HUES6 (cell line): Measurements from ENCODE around the gene NUP214.

ENCODE experiments used
- H3K27ac ChIP-seq: 2 replicates; pipeline ENCODE4 v1.7.0; 2013; ENCODE audit warnings: low read depth, mild to moderate bottlenecking, low read length, inconsistent platforms
- H3K27me3 ChIP-seq: 2 replicates; pipeline ENCODE4 v1.6.1; 2013; ENCODE audit warnings: low read length; ENCODE audit not compliant: control insufficient read depth, insufficient read depth
- H3K36me3 ChIP-seq: 2 replicates; pipeline ENCODE4 v1.6.1; 2013; ENCODE audit warnings: low read length; ENCODE audit not compliant: control insufficient read depth, insufficient read depth
- H3K4me1 ChIP-seq: 2 replicates; pipeline ENCODE4 v1.6.1; 2013; ENCODE audit warnings: low read length; ENCODE audit not compliant: control insufficient read depth, insufficient read depth
- H3K4me3 ChIP-seq: 2 replicates; pipeline ENCODE4 v1.5.1; 2013; ENCODE audit warnings: low read depth, low read length
- H3K9ac ChIP-seq: one replicate; pipeline ENCODE4 v1.6.1; 2013; ENCODE audit warnings: mild to moderate bottlenecking, low read length
- H3K9me3 ChIP-seq: 2 replicates; pipeline ENCODE4 v1.6.1; 2013; ENCODE audit warnings: low read depth, low read length; ENCODE audit not compliant: control insufficient read depth, insufficient read depth

The NUP214 gene

DNA sequence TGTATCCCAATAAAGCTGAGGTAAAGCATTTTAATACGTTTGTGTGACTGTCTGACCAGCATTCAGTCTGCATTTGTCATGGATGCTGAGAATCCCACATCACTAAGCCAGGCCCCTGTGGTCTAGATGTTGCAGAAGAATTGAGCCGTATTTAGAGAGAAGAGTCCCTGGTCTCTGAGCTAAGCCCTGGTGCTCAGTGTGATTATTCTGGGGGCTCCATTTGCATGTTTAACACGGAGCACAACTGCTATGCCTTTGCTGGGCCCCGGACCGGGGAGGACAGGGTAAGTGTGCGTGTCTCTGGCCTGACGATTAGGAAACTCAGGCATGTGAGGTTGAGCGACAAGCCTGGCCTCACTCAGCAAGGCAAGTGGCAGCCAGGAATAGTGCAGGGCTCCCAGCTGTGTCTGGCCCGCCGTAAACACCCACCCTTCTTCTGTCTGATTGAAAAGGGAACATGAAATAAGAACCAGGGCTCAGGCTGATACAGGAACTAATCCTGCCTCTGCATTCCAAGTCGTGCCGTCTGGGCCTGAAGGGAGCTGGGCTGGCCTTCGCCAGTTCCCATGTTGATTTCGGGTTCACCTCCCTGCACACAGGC is 128.6 kb downstream of the NUP214 start:
- Histone ChIP-seq H3K4me3 (no peak overlapping the region), H3K36me3 (no peaks in the 10 kb centered on the region), H3K27ac (no peak overlapping the region), H3K9me3 (no peaks in the 10 kb centered on the region), H3K27me3 (no peaks in the 10 kb centered on the region), H3K4me1 (peaks cover 6% of the 10 kb centered on the region; the same call in 1 of the 2 replicates), H3K9ac (no peak overlapping the region)

GRCh38 chr9:131254626-131255025 is 129.2 kb downstream of the NUP214 start:
- Histone ChIP-seq H3K4me1 (peaks cover 6% of the 10 kb centered on the region; the same call in 1 of the 2 replicates), H3K9me3 (no peaks in the 10 kb centered on the region), H3K27me3 (no peaks in the 10 kb centered on the region), H3K36me3 (no peaks in the 10 kb centered on the region), H3K27ac (no peak overlapping the region), H3K9ac (no peak overlapping the region), H3K4me3 (no peak overlapping the region)

DNA sequence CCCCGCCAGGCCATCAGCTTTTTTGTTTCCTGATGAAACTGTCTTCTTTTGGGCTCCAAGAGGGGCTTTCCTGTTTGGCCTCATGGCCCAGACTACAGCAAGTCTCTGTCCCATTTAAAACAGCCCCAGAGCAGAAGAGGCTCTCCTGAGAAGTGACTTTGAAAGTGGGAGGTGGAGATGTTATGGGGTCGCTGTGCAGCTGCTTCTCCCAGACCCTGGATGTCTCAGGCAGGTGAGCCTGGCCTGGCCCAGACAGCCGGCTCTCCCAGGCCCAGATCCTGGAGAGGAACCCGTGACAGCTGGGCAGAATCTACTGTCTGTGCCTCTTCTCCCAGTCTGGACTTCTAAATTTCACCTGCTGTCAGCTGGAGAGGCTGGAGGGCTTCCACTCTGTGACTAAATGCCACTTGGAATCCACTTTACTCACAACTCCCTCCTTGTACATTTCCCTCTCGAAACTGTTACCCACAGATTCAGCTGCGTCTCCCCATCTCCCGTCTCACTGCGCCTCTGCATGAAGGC is 130.4 kb downstream of the NUP214 start:
- Histone ChIP-seq H3K27me3 (no peaks in the 10 kb centered on the region), H3K9me3 (no peaks in the 10 kb centered on the region), H3K27ac (no peak overlapping the region), H3K4me1 (peaks cover 9% of the 10 kb centered on the region; the same call in 1 of the 2 replicates), H3K9ac (no peak overlapping the region), H3K36me3 (no peaks in the 10 kb centered on the region), H3K4me3 (no peak overlapping the region)

DNA sequence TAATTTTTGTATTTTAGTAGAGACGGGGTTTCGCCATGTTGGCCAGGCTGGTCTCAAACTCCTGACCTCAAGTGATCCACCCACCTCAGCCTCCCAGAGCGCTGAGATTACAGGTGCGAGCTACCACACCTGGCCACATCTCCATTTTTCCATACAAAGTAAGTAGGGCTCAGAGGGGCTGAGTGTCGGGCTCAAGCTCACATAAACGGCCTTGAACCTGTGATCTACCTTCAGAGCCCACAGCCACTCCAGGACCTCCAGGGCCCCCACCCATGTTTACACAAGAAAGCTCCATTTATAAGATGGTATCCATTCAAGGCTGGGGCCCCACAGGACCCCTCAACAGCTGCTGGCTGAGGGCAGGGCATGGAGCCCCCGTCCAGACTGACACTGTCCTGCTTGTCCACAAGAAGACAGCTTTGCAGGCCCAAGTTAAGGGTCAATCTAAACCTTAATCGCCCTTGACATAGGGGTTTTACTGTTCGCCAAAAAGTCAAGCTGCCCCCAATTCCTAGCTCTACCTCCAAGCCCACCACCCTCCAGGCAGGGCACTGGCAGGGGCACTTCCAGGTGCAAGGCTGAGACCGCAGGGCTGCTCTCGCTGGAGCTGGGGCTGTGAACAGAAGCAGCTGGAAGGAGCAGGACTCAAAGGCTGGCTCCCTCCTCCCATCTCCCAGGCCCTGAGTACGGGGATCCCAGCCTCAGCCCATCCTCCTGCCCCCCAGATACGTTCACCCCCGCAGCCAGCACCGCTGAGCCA is 132.1 kb downstream of the NUP214 start:
- Histone ChIP-seq H3K4me1 (peaks cover 9% of the 10 kb centered on the region; the same call in 1 of the 2 replicates), H3K27me3 (no peaks in the 10 kb centered on the region), H3K27ac (no peak overlapping the region), H3K36me3 (no peaks in the 10 kb centered on the region), H3K9me3 (no peaks in the 10 kb centered on the region), H3K4me3 (no peak overlapping the region), H3K9ac (no peak overlapping the region)

- H3K27me3 ChIP-seq, result no peaks in the 10 kb centered on the region
- no peaks in the 10 kb centered on the region for H3K9me3 ChIP-seq
- no peak overlapping the region for H3K9ac ChIP-seq
- H3K27ac ChIP-seq, result no peak overlapping the region
- no peak overlapping the region for H3K4me3 ChIP-seq
- no peaks in the 10 kb centered on the region for H3K36me3 ChIP-seq
- peaks cover 9% of the 10 kb centered on the region; the same call in 1 of the 2 replicates for H3K4me1 ChIP-seq
Observed at GRCh38 chr9:131258186-131258585, 132.8 kb downstream of the NUP214 start.

GRCh38 chr9:131258698-131259431 is 133.5 kb downstream of the NUP214 start:
- Histone ChIP-seq H3K4me1 (peaks cover 7% of the 10 kb centered on the region; the same call in 1 of the 2 replicates), H3K27ac (no peak overlapping the region), H3K4me3 (no peak overlapping the region), H3K27me3 (no peaks in the 10 kb centered on the region), H3K9ac (no peak overlapping the region), H3K36me3 (no peaks in the 10 kb centered on the region), H3K9me3 (no peaks in the 10 kb centered on the region)

DNA sequence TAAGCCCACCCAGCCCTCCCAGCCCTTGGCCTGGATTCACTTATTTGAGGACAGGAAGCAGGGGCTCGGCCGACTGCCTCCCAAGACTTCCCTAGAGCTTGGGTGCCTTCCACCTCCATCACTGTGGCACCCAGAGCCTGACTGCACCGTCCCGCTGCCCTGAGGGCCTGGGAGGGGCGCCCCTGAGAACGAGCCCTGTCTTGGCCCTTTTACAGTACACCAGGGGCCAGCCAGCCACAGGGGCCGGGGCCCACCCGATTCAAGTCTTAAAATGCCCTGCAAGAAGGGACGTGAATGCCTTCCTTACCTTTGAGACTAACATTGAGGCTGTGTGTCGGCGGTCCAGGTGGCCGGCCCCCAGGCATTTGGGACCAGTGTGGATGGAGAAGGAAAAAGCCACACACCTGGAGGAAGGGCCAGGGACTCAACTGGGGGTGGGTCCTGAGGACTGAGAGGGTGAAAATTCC is 134.1 kb downstream of the NUP214 start:
- H3K9ac ChIP-seq, result no peak overlapping the region
- H3K36me3 ChIP-seq, result no peaks in the 10 kb centered on the region
- no peak overlapping the region for H3K4me3 ChIP-seq
- 0 out of 2 replicates have a peak, but pooled peaks cover 5% of the 10 kb centered on the region for H3K4me1 ChIP-seq
- no peaks in the 10 kb centered on the region for H3K9me3 ChIP-seq
- H3K27me3 ChIP-seq, result no peaks in the 10 kb centered on the region
- H3K27ac ChIP-seq, result no peak overlapping the region

GRCh38 chr9:131259916-131260597 is 134.7 kb downstream of the NUP214 start:
- 0 out of 2 replicates have a peak, but pooled peaks cover 5% of the 10 kb centered on the region for H3K4me1 ChIP-seq
- H3K9me3 ChIP-seq, result no peaks in the 10 kb centered on the region
- H3K27me3 ChIP-seq, result no peaks in the 10 kb centered on the region
- H3K4me3 ChIP-seq, result no peak overlapping the region
- no peaks in the 10 kb centered on the region for H3K36me3 ChIP-seq
- H3K27ac ChIP-seq, result no peak overlapping the region
- H3K9ac ChIP-seq, result no peak overlapping the region

GRCh38 chr9:131260751-131261452 is 135.5 kb downstream of the NUP214 start:
- Histone ChIP-seq H3K4me3 (no peak overlapping the region), H3K27me3 (no peaks in the 10 kb centered on the region), H3K36me3 (no peaks in the 10 kb centered on the region), H3K9ac (no peak overlapping the region), H3K9me3 (no peaks in the 10 kb centered on the region), H3K4me1 (0 out of 2 replicates have a peak, but pooled peaks cover 5% of the 10 kb centered on the region), H3K27ac (no peak overlapping the region)
